DND-41 (cell line): Measurements from ENCODE around the gene CASQ1.

Experiments
- CTCF ChIP-seq: IDR thresholded peaks from 2 replicates; pipeline ENCODE4 v1.5.1; 2012; ENCODE audit warnings: borderline replicate concordance, low read length, moderate library complexity, mild to moderate bottlenecking; ENCODE audit not compliant: poor library complexity, severe bottlenecking; ENCODE audit errors: extremely low read depth
- EZH2 ChIP-seq: IDR thresholded peaks from 3 replicates; pipeline ENCODE4 v1.6.1; 2012; ENCODE audit warnings: borderline replicate concordance, low read depth, mild to moderate bottlenecking, moderate library complexity, low read length, inconsistent platforms; ENCODE audit not compliant: severe bottlenecking

GRCh38 chr1:160217481-160218051 lies 27.2 kb downstream of the CASQ1 start:
- TF ChIP-seq CTCF, result no peak
- TF ChIP-seq EZH2, result no peak
